Measurements from ENCODE around the gene TRAPPC2. TPM values are rescaled to one million over a fixed set of nuclear protein-coding genes. Genes with fewer than 3 reads are reported as not detected.
A peak's percentile ranks its signal among the peaks of the same experiment; 100 is the strongest.

Gene TRAPPC2
- total and polyA plus RNA-seq, 7 experiments from 2014 or later = 17.8 to 33.5 (median 23.5) TPM

DNA sequence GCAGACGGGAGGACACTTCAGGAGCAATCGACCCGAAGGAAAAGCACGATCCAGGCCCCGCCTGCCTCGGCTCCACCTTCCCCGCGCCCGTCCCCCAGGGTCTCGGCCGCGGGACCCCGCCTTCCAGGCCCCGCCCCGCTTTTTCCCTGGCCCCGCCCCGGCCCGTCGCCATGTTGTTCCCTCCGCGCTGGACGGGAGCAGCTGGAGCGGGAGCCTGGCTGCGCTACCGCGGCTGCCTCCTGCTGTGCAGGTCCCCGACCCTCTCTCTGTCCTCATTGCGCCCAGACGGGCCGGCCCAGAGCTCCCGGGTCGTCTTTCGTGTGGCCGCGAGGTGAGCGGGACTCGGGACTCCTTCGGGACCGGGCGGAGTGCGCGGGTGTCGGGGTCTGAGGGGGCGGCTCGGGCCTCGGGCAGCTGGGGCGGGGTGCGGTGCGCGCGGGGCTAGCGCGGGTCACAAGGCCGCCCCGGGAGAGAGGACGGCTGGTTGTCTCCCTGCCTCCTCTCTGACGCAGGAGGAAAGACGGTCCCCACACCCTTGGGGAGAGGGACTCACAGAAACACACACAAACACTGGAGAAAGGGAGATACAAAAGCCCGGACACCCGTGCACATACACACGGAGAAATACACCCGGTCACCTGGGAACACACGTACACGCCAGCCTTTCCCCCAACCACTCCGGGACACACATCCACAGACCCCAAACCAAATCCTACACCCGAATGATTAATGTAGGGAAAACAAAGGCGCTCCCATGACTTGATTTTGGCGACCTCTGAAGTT is 45.3 kb downstream of the TRAPPC2 start, which contains the start of gene RAB9A:
Gene RAB9A (plus strand): TSS at position 171 of the 783 bp plus-strand sequence. CDS start 19,619 bp downstream, outside the sequence.
- Mint-ChIP-seq H3K27me3 (no peaks in the 10 kb centered on the region), H3K9me3 (peaks cover 0 to 1% (median 0%) of the 10 kb centered on the region in 11 donors), H3K4me3 (peak within 1 kb of the TSS; percentile 79 to 96 (median 92)), H3K36me3 (peaks cover 0 to 6% (median 2%) of the 10 kb centered on the region in 5 donors), H3K4me1 (peaks cover 25 to 55% (median 40%) of the 10 kb centered on the region in 7 donors), H3K27ac (peak within 1 kb of the TSS; percentile 86 to 98 (median 95))
- Histone ChIP-seq H3K36me3 (ENCODE audit: control insufficient read depth in 2 of 3, insufficient read depth in 3 of 3, low read length in 3 of 3) (no peaks in the 10 kb centered on the region), H3K27me3 (ENCODE audit: control insufficient read depth in 2 of 2, insufficient read depth in 2 of 2, low read length in 2 of 2) (no peaks in the 10 kb centered on the region), H3K4me1 (ENCODE audit: control insufficient read depth in 2 of 2, insufficient read depth in 2 of 2, low read length in 2 of 2) (peaks cover 14 to 20% of the 10 kb centered on the region in 2 donors), H3K27ac (ENCODE audit: low read depth, low read length) (peak within 1 kb of the TSS; percentile 84), H3K9me3 (ENCODE audit: control insufficient read depth in 2 of 3, low read length in 3 of 3) (no peaks in the 10 kb centered on the region), H3K4me3 (ENCODE audit: low read length) (peak within 1 kb of the TSS; percentile 72)
- peak; percentile 96 for ATAC-seq
- intact Hi-C loops (cut with micrococcal nuclease) = loop anchor here (1.0 to 2.0 kb wide), 6 partner anchors 14 to 340 kb away; partner anchors contain the start of genes OFD1 (in 2 of the 2), TCEANC (in 2 of the 2), TRAPPC2 (in 2 of the 2) and GEMIN8 (in 1 of the 2)
- ChIA-PET POLR2A (interaction anchor here (0.8 to 4.0 kb wide), 8 partner anchors 27 to 341 kb away, joined by 3 to 39 read pairs (median 5); partner anchors contain the start of genes GEMIN8, OFD1, TCEANC and TRAPPC2), CTCF (interaction anchor here (1.8 kb wide), 1 partner anchor 46 kb away, joined by 4 read pairs; the partner anchor contains the start of genes OFD1 and TRAPPC2)
- DNase-seq = peak; percentile 62 to 85 (median 76)

DNA sequence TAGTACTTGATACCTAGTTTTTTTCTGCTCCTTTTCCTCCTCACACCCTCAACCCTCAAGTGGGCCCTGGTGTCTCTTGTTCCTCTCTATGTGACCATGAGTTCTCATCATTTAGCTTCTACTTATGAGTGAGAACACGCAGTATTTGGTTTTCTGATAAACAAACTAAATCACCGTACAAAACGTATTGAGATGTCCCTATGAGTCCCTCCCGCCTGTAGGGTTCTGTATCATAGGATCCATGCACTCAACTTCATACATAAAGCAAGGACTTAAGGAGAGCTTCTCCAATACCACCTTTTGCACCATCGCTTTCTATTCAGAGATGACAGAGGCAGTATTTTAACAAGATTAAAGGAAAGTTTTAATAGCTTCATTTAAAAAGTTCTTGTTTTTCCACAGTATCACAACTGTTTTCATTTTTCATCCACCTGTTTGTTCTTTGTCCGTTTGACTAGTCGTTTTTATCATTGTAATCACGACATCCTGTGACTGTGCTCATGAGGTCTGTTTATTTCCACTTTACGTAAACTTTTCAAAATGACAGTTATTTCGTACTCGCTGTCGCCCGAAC is 45.9 kb downstream of the TRAPPC2 start:
- Histone ChIP-seq H3K27me3 (ENCODE audit: control insufficient read depth in 2 of 2, insufficient read depth in 2 of 2, low read length in 2 of 2) (no peaks in the 10 kb centered on the region), H3K27ac (ENCODE audit: low read depth, low read length) (peak overlapping the region; percentile 84), H3K36me3 (ENCODE audit: control insufficient read depth in 2 of 3, insufficient read depth in 3 of 3, low read length in 3 of 3) (no peaks in the 10 kb centered on the region), H3K9me3 (ENCODE audit: control insufficient read depth in 2 of 3, low read length in 3 of 3) (no peaks in the 10 kb centered on the region), H3K4me3 (ENCODE audit: low read length) (peak overlapping the region; percentile 72), H3K4me1 (ENCODE audit: control insufficient read depth in 2 of 2, insufficient read depth in 2 of 2, low read length in 2 of 2) (peaks cover 10 to 14% of the 10 kb centered on the region in 2 donors)
- peaks cover 0 to 8% (median 0%) of the 10 kb centered on the region in 11 donors for H3K9me3 Mint-ChIP-seq
- peaks cover 0 to 6% (median 4%) of the 10 kb centered on the region in 5 donors for H3K36me3 Mint-ChIP-seq
- POLR2A ChIA-PET = interaction anchor here (0.6 to 4.0 kb wide), 9 partner anchors 19 to 341 kb away, joined by 3 to 39 read pairs (median 5); partner anchors contain the start of genes GEMIN8, OFD1, TCEANC and TRAPPC2
- DNase-seq (peak in 1 of 9 donors; percentile 4), ATAC-seq (peak; percentile 6)
- peak overlapping the region; percentile 79 to 96 (median 92) for H3K4me3 Mint-ChIP-seq
- intact Hi-C loops (cut with micrococcal nuclease) = loop anchor here (1.0 to 2.0 kb wide), 4 partner anchors 14 to 341 kb away; partner anchors contain the start of genes GEMIN8 (in 1 of the 2) and TCEANC (in 1 of the 2)
- H3K4me1 Mint-ChIP-seq = peaks cover 21 to 48% (median 35%) of the 10 kb centered on the region in 7 donors
- peak overlapping the region; percentile 86 to 98 (median 95) for H3K27ac Mint-ChIP-seq
- H3K27me3 Mint-ChIP-seq = no peaks in the 10 kb centered on the region
- CTCF ChIA-PET = interaction anchor here (1.8 kb wide), 1 partner anchor 46 kb away, joined by 4 read pairs; the partner anchor contains the start of genes OFD1 and TRAPPC2

DNA sequence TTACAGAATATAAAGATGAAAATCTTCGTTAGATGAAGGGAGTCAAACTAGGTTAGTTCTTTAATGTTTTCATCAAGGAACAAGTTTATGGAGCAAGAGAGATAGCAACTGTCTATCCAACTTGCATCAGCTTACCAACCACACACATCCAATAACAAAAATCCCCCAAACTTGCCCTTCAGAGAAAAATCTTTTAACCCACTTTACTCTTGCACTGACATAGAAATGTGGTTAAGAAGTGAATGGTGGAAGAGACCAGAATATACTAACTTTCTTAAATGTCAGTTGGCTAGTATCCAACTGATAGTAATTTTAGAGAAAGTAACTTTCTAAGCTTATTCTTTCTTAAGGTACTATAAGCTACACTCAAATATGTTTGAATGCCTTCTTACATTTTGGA is 47.2 kb downstream of the TRAPPC2 start:
- no peak for ATAC-seq

DNA sequence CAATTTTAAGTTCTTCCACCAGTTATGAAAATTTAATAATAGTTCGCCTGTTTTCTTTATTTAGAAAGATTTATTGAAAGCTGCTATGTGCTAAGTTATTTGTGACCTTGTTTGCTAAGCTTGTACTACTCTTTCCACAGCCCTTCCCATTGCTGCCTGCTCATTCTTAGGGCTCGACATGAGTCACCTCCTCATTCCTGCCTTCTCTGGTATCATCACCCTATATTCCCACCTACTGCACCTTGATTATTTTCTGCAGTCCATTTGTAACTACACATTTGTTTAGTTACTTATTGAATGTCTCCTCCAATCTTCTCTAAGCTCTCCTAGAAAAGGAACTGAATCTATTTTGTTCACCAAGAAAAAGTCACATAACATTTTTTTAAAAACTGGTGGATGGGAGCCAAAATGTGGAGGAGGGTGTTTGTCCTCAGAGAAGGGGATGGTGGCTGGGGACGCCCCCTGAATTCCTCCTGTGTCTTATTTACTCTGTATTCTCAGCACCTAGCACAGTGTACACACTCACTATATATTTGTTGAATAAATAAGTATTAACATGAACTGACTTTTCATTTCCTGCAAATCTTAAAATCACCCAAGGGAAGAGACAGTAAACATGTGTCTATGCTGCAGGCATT is 49.2 kb downstream of the TRAPPC2 start:
- H3K27me3 Mint-ChIP-seq = no peaks in the 10 kb centered on the region
- ATAC-seq = no peak
- intact Hi-C loops (cut with micrococcal nuclease) = no loop called here
- CTCF ChIA-PET = no interaction called here
- POLR2A ChIA-PET = interaction anchor here (0.8 kb wide), 1 partner anchor 8 kb away, joined by 3 read pairs; no protein-coding TSS in a partner anchor
- no peaks in the 10 kb centered on the region for H3K27me3 ChIP-seq (ENCODE audit: control insufficient read depth in 2 of 2, insufficient read depth in 2 of 2, low read length in 2 of 2)
- H3K9me3 ChIP-seq (ENCODE audit: control insufficient read depth in 2 of 3, low read length in 3 of 3) = no peaks in the 10 kb centered on the region
- H3K4me3 Mint-ChIP-seq = no peak overlapping the region
- peaks cover 0 to 2% of the 10 kb centered on the region in 2 donors for H3K4me1 ChIP-seq (ENCODE audit: control insufficient read depth in 2 of 2, insufficient read depth in 2 of 2, low read length in 2 of 2)
- peaks cover under 1 to 21% (median 13%) of the 10 kb centered on the region in 7 donors for H3K4me1 Mint-ChIP-seq
- no peak for DNase-seq
- H3K27ac ChIP-seq (ENCODE audit: low read depth, low read length) = no peak overlapping the region
- no peak overlapping the region for H3K4me3 ChIP-seq (ENCODE audit: low read length)
- H3K9me3 Mint-ChIP-seq = peaks cover 0 to 12% (median 0%) of the 10 kb centered on the region in 11 donors
- H3K27ac Mint-ChIP-seq = peak overlapping the region in 2 of 9 donors; percentile 17 to 71
- H3K36me3 ChIP-seq (ENCODE audit: control insufficient read depth in 2 of 3, insufficient read depth in 3 of 3, low read length in 3 of 3) = no peaks in the 10 kb centered on the region
- peaks cover 0 to 14% (median 10%) of the 10 kb centered on the region in 5 donors for H3K36me3 Mint-ChIP-seq

More for the DNA sequence above, 47.2 kb downstream of the TRAPPC2 start:
- Histone ChIP-seq H3K9me3 (ENCODE audit: control insufficient read depth in 2 of 3, low read length in 3 of 3) (no peaks in the 10 kb centered on the region), H3K4me3 (ENCODE audit: low read length) (no peak overlapping the region), H3K36me3 (ENCODE audit: control insufficient read depth in 2 of 3, insufficient read depth in 3 of 3, low read length in 3 of 3) (no peaks in the 10 kb centered on the region), H3K27me3 (ENCODE audit: control insufficient read depth in 2 of 2, insufficient read depth in 2 of 2, low read length in 2 of 2) (no peaks in the 10 kb centered on the region), H3K4me1 (ENCODE audit: control insufficient read depth in 2 of 2, insufficient read depth in 2 of 2, low read length in 2 of 2) (peaks cover 7 to 8% of the 10 kb centered on the region in 2 donors), H3K27ac (ENCODE audit: low read depth, low read length) (no peak overlapping the region)
- Mint-ChIP-seq H3K27me3 (no peaks in the 10 kb centered on the region), H3K36me3 (peaks cover 0 to 4% (median 3%) of the 10 kb centered on the region in 5 donors), H3K27ac (peak overlapping the region in 6 of 9 donors; percentile 18 to 97 (median 80)), H3K4me3 (peak overlapping the region in 1 of 10 donors; percentile 0), H3K9me3 (peaks cover 0 to 8% (median 0%) of the 10 kb centered on the region in 11 donors), H3K4me1 (peaks cover 8 to 36% (median 22%) of the 10 kb centered on the region in 7 donors)
- intact Hi-C loops (cut with micrococcal nuclease) = no loop called here
- POLR2A ChIA-PET = interaction anchor here (1.1 to 4.0 kb wide), 4 partner anchors 34 to 68 kb away, joined by 3 to 39 read pairs (median 6); partner anchors contain the start of genes OFD1, TCEANC and TRAPPC2
- CTCF ChIA-PET = interaction anchor here (0.6 to 1.8 kb wide), 2 partner anchors 48 to 338 kb away, joined by 3 to 4 read pairs; partner anchors contain the start of genes OFD1 and TRAPPC2
- DNase-seq = no peak

DNA sequence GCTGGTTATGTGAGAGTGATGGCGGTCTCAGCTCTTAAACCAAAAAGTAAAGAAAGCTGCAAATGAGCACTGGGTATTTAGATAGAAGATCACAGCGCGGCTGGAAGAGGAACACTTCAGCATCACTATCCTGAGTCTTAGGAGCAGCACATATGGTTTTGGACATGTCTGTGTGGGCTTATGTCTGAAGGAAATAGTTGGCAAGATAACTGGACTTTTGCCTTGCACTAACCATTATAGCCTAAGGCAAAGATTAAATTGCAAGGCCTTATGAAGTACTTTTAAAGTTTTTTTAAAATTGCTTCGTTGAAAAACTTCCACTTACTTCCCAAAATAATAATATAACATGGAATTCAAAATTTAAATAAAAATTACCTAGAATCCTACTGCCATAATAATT is 50.1 kb downstream of the TRAPPC2 start:
- Histone ChIP-seq H3K36me3 (ENCODE audit: control insufficient read depth in 2 of 3, insufficient read depth in 3 of 3, low read length in 3 of 3) (no peaks in the 10 kb centered on the region), H3K27ac (ENCODE audit: low read depth, low read length) (no peak overlapping the region), H3K4me1 (ENCODE audit: control insufficient read depth in 2 of 2, insufficient read depth in 2 of 2, low read length in 2 of 2) (no peaks in the 10 kb centered on the region), H3K27me3 (ENCODE audit: control insufficient read depth in 2 of 2, insufficient read depth in 2 of 2, low read length in 2 of 2) (no peaks in the 10 kb centered on the region), H3K4me3 (ENCODE audit: low read length) (no peak overlapping the region), H3K9me3 (ENCODE audit: control insufficient read depth in 2 of 3, low read length in 3 of 3) (no peaks in the 10 kb centered on the region)
- H3K27ac Mint-ChIP-seq = no peak overlapping the region
- DNase-seq (no peak), ATAC-seq (no peak)
- H3K27me3 Mint-ChIP-seq = no peaks in the 10 kb centered on the region
- ChIA-PET POLR2A (interaction anchor here (0.8 kb wide), 1 partner anchor 9 kb away, joined by 3 read pairs; no protein-coding TSS in a partner anchor), CTCF (no interaction called here)
- intact Hi-C loops (cut with micrococcal nuclease) = no loop called here
- H3K4me1 Mint-ChIP-seq = peaks cover 0 to 16% (median 9%) of the 10 kb centered on the region in 7 donors
- peaks cover 0 to 16% (median 14%) of the 10 kb centered on the region in 5 donors for H3K36me3 Mint-ChIP-seq
- H3K9me3 Mint-ChIP-seq = peaks cover 0 to 17% (median 0%) of the 10 kb centered on the region in 11 donors
- no peak overlapping the region for H3K4me3 Mint-ChIP-seq
